COLO829 (cell line): ENCODE data around the gene HBA2.
"Not testable (repeated sequence)": the region's sequence is repeated elsewhere in the genome, so short reads cannot be mapped to it uniquely, and the experiment has no call there.

Experiments
- DNase-seq: peaks from one replicate; pipeline ENCODE4 v3.0.0; 2012; ENCODE audit warnings: low spot score

The HBA2 gene

DNA sequence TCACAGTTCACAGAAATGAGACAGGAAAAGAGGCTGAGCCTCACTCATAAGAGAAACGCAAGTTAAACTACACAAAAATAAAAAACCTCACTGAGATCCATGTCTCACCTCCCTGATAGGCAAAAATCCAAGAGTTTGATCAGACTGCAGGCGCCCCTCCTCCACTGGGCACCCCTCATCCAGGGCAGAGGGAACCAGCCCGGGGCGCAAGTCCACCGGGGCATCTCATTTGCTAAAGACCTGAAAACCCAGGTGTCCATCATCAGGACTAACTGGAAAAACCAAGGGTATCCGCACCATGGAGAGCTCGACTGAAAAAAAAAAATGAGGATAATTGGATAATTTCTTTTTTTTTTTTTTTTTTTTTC is 17.7 kb upstream of the HBA2 start:
- no peak for DNase-seq

GRCh38 chr16:159136-159849 is 13.4 kb upstream of the HBA2 start:
- no peak for DNase-seq

- DNase-seq = not testable (repeated sequence)
Measured at GRCh38 chr16:160242-160641, 12.4 kb upstream of the HBA2 start.

DNA sequence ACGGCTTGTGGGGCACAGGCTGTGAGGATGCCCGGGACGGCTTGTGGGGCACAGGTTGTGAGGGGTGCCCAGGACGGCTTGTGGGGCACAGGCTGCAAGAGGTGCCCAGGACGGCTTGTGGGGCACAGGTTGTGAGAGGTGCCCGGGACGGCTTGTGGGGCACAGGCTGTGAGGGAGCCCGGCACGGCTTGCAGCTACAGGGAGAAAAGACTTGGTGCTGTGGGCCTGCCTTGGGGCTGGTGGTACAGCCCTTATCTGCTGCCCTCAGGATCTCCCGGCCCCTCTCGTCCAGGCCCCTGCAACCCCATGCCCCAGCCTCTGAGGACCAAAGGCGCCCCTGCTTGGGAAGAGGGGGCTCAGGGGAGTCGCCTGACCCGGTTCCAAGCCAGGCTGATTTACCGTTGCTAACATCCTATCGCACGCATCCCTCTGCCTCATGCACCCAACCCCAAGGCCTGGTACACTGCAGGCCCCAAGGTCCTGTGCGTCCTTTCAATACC is 11.9 kb upstream of the HBA2 start:
- DNase-seq = no peak

- DNase-seq = no peak
Measured at GRCh38 chr16:162271-162991, 10.2 kb upstream of the HBA2 start.

DNA sequence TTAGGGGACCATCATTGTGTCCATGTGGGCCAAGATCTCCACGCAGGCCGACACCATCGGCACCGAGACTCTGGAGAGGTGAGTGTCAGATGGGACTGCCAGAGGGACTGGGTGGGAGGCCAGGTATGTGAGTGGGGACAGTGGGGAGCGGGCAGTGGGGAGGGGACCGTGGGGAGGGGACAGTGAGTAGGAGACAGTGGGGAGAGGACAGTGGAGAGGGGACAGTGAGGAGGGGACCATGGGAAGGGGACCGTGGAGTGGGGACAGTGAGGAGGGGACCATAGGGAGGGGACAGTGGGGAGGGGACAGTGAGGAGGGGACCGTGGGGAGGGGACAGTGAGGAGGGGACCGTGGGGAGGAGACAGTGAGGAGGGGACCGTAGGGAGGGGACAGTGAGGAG is 9.5 kb upstream of the HBA2 start:
- DNase-seq = not testable (repeated sequence)

- not testable (repeated sequence) for DNase-seq
Measured at GRCh38 chr16:163696-164095, 9.0 kb upstream of the HBA2 start.

DNA sequence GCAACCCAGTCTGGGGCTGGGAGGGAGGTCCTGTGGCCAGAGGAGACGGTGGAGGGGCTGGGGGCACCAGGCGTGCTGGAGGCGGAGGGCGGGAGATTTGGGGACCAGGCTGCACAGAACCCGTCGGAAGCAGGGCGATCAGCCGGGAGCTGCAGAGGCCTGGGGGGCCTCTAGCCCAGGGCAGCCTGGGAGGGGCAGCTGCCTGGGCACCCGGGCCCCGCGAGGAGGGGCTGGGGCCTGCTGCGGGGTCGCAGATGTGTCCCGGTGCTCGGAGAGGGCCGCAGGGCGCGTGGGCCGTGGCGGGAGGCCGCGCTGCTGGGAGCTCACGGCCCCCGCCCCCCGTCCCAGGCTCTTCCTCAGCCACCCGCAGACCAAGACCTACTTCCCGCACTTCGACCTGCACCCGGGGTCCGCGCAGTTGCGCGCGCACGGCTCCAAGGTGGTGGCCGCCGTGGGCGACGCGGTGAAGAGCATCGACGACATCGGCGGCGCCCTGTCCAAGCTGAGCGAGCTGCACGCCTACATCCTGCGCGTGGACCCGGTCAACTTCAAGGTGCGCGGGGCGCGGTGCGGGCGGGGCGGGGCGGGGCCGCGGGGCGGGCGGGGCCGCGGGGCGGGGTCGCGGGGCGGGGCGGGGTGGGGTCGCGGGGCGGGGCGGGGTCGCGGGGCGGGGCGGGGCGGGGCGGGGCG is 8.4 kb upstream of the HBA2 start:
- DNase-seq = not testable (repeated sequence)

DNA sequence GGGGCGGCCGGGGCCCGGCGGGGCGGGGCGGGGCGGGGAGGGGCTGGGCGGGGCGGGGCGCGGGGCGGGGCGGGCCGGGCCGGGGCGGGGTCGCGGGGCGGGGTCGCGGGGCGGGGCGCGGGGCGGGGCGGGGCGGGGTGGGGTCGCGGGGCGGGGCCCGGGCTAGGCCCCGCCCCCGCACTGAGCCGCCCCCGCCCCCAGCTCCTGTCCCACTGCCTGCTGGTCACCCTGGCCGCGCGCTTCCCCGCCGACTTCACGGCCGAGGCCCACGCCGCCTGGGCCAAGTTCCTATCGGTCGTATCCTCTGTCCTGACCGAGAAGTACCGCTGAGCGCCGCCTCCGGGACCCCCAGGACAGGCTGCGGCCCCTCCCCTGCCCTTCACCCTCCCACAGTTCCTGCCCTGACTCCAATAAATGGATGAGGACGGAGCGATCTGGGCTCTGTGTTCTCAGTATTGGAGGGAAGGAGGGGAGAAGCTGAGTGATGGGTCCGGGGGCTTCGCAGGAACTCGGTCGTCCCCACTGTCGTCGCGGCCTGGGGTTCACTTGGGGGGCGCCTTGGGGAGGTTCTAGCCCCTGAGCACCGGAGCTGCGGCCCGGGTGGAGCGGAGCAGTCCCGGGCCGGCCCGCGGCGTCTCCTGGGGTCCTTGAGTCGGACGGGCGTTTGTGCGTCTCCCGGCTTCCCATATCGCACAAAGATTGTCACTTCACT is 7.7 kb upstream of the HBA2 start:
- no peak for DNase-seq

GRCh38 chr16:165539-166374 is 6.9 kb upstream of the HBA2 start, which contains the start of gene HBM:
HBM (plus strand) TSS chr16:165978; CDS start chr16:165998, 20 bp downstream.
- DNase-seq = no peak

GRCh38 chr16:166375-167121 is 6.1 kb upstream of the HBA2 start:
- no peak for DNase-seq

DNA sequence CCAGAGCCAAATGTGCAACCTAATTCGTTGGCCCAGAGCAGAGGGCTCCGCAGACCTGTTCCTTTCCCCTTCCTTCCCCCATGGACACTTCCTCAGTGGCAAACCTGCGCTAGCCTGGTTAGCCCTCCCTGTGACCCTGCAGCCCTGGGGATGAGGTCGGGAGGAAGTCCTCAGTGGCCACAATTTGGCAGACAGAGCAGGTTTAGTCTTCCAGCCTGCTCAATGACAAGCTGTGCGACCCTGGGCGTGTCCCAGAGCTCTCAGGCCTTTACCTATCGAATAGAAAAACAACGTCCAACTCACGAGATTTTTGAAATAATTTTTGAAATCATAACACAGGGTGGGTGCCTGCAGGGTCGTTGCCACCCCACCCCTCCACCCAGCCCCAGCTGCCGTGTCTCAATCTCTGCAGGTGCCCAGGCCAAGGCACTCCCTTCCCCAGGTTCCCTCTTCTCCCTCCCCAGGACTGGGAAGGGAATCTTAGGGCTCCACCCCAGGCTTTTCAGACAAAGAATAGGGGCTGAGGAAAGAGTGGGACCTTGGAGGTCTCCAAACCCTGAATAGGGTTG is 5.5 kb upstream of the HBA2 start:
- DNase-seq = no peak

GRCh38 chr16:168424-168823 is 4.3 kb upstream of the HBA2 start:
- no peak for DNase-seq

- DNase-seq = no peak
Measured at GRCh38 chr16:169014-169413, 3.7 kb upstream of the HBA2 start.

DNA sequence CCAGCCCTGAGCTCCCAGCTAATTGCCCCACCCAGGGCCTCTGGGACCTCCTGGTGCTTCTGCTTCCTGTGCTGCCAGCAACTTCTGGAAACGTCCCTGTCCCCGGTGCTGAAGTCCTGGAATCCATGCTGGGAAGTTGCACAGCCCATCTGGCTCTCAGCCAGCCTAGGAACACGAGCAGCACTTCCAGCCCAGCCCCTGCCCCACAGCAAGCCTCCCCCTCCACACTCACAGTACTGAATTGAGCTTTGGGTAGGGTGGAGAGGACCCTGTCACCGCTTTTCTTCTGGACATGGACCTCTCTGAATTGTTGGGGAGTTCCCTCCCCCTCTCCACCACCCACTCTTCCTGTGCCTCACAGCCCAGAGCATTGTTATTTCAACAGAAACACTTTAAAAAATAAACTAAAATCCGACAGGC is 2.6 kb upstream of the HBA2 start:
- not testable (repeated sequence) for DNase-seq

GRCh38 chr16:170788-171187 is 1.9 kb upstream of the HBA2 start:
- no peak for DNase-seq

DNA sequence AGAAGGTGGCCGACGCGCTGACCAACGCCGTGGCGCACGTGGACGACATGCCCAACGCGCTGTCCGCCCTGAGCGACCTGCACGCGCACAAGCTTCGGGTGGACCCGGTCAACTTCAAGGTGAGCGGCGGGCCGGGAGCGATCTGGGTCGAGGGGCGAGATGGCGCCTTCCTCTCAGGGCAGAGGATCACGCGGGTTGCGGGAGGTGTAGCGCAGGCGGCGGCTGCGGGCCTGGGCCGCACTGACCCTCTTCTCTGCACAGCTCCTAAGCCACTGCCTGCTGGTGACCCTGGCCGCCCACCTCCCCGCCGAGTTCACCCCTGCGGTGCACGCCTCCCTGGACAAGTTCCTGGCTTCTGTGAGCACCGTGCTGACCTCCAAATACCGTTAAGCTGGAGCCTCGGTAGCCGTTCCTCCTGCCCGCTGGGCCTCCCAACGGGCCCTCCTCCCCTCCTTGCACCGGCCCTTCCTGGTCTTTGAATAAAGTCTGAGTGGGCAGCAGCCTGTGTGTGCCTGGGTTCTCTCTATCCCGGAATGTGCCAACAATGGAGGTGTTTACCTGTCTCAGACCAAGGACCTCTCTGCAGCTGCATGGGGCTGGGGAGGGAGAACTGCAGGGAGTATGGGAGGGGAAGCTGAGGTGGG is 657 bp downstream of the HBA2 start:
- DNase-seq = not testable (repeated sequence)

DNA sequence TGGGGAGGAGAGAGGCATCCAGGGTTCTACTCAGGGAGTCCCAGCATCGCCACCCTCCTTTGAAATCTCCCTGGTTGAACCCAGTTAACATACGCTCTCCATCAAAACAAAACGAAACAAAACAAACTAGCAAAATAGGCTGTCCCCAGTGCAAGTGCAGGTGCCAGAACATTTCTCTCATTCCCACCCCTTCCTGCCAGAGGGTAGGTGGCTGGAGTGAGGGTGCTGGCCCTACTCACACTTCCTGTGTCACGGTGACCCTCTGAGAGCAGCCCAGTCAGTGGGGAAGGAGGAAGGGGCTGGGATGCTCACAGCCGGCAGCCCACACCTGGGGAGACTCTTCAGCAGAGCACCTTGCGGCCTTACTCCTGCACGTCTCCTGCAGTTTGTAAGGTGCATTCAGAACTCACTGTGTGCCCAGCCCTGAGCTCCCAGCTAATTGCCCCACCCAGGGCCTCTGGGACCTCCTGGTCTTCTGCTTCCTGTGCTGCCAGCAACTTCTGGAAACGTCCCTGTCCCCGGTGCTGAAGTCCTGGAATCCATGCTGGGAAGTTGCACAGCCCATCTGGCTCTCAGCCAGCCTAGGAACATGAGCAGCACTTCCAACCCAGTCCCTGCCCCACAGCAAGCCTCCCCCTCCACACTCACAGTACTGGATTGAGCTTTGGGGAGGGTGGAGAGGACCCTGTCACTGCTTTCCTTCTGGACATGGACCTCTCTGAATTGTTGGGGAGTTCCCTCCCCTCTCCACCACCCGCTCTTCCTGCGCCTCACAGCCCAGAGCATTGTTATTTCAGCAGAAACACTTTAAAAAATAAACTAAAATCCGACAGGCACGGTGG is 1.5 kb downstream of the HBA2 start:
- not testable (repeated sequence) for DNase-seq
